SK-N-SH treated with all-trans-retinoic acid at 6 μM for 48 hours (cell line): Measurements from ENCODE around the gene THOC7.

Experiments used
- TCF4 ChIP-seq: fragments of 250-450 bp; sonication (Bioruptor Pico); IDR thresholded peaks from 2 replicates; pipeline ENCODE4 v1.8.0; 2021; ENCODE audit warnings: mild to moderate bottlenecking, moderate library complexity, borderline replicate concordance
- ZNF8 ChIP-seq: fragments of 450-650 bp; formaldehyde crosslinking; IDR thresholded peaks from 2 replicates; pipeline ENCODE4 v1.5.0; 2020; ENCODE audit warnings: mild to moderate bottlenecking, moderate library complexity

DNA sequence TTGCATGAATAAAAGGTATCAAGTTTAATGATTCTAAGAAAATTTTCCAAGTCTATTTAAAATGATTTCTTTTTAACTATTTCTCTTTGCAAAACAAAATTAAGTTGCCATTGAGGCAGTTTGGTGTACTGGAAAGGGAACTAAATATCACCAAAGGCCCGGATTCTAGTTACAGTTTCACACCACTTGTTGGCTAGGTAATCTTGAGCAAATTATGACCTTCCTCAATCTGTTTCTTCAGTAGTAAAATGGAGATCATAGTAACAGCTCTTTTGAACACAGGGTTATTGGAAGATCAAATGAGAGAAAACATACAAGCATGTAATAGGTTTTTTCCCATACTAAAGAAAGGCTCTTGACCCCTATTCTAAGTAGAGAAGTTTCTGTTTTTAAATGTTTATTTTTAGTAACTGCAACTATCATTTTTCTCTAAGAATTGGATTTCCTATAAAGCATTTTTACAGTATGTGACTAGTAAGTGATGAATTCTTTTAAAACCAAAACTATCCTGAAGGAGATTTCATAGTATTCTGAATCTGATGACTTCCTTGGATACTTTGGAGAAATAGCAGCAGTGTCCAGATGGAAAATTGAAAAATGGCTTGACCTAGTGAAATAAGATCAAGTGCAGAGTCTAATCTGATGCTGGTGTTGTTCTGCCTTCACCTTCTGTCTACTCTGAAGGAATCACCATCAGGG, 32.9 kb upstream of the THOC7 start:
- TF ChIP-seq ZNF8 (CRISPR knock-in tag) (no peak), TCF4 (CRISPR knock-in tag) (no peak)
